Liver (tissue), 9 donors: ENCODE results near the gene SIRT2. TPM values are rescaled to one million over a fixed set of nuclear protein-coding genes. Genes with fewer than 3 reads are reported as not detected.

Experiments
- DNase-seq: peaks from one replicate; pipeline ENCODE4 v3.0.0-alpha.2; 2017; ENCODE audit warnings: low spot score
- H3K27ac ChIP-seq, 2 donors: one replicate each; pipeline ENCODE4 v1.7.0; 2013; ENCODE audit warnings: inconsistent platforms in 2 of 2, low read length in 2 of 2, control low read depth in 1 of 2, low read depth in 1 of 2, mild to moderate bottlenecking in 1 of 2
- H3K27me3 ChIP-seq, 4 donors: one replicate each; pipeline versions ENCODE4 v1.6.1 to v1.7.0; 2013; ENCODE audit warnings: low read length in 3 of 4, inconsistent platforms in 1 of 4, mild to moderate bottlenecking in 1 of 4, moderate library complexity in 1 of 4; ENCODE audit not compliant: control insufficient read depth in 4 of 4, insufficient read depth in 4 of 4
- H3K36me3 ChIP-seq, 4 donors: one replicate each; pipeline versions ENCODE4 v1.6.1 to v1.7.0; 2013; ENCODE audit warnings: low read length in 3 of 4, mild to moderate bottlenecking in 3 of 4, low read depth in 1 of 4, moderate library complexity in 1 of 4; ENCODE audit not compliant: control insufficient read depth in 4 of 4, insufficient read depth in 3 of 4
- H3K4me1 ChIP-seq, 4 donors: one replicate each; pipeline versions ENCODE4 v1.6.1 to v1.7.0; 2013; ENCODE audit warnings: low read length in 3 of 4, mild to moderate bottlenecking in 3 of 4, moderate library complexity in 1 of 4; ENCODE audit not compliant: control insufficient read depth in 4 of 4, insufficient read depth in 4 of 4
- H3K4me3 ChIP-seq, 3 donors: one replicate each; pipeline versions ENCODE4 v1.6.1 to v1.7.0; 2013; ENCODE audit warnings: low read length in 3 of 3, control low read depth in 1 of 3, low read depth in 1 of 3, mild to moderate bottlenecking in 1 of 3
- H3K9ac ChIP-seq, 2 donors: one replicate each; pipeline ENCODE4 v1.7.0; 2013; ENCODE audit warnings: low read length in 2 of 2, mild to moderate bottlenecking in 2 of 2, moderate library complexity in 2 of 2, control low read depth in 1 of 2, low read depth in 1 of 2
- H3K9me3 ChIP-seq, 4 donors: one replicate each; pipeline versions ENCODE4 v1.6.1 to v1.7.0; 2013; ENCODE audit warnings: low read length in 3 of 4; ENCODE audit not compliant: control insufficient read depth in 4 of 4
- ATF3 ChIP-seq: IDR thresholded peaks from 2 replicates; pipeline ENCODE4 v1.6.1; 2016; ENCODE audit warnings: antibody characterized with exemption
- CTCF ChIP-seq: fragments of 150-350 bp; IDR thresholded peaks from 2 replicates; pipeline ENCODE4 v1.5.1; 2017; ENCODE audit warnings: improper control_type of control experiment, low read depth, low read length; ENCODE audit not compliant: missing input control
- EGR1 ChIP-seq, 2 donors: IDR thresholded peaks; 2 replicates each; pipeline ENCODE4 v1.6.1; 2016 to 2018; ENCODE audit warnings: antibody characterized with exemption in 2 of 2, low read depth in 2 of 2
- FOXA1 ChIP-seq: IDR thresholded peaks from 2 replicates; pipeline ENCODE4 v1.6.1; 2016; ENCODE audit warnings: antibody characterized with exemption
- FOXA2 ChIP-seq: IDR thresholded peaks from 2 replicates; pipeline ENCODE4 v1.6.1; 2016; ENCODE audit warnings: antibody characterized with exemption
- GABPA ChIP-seq, 2 donors: IDR thresholded peaks in 1 of 2; conservative IDR thresholded peaks in 1 of 2; 2 replicates each; pipeline ENCODE4 v1.6.1; 2016; ENCODE audit warnings: antibody characterized with exemption in 2 of 2, mild to moderate bottlenecking in 1 of 2, moderate library complexity in 1 of 2
- HNF4A ChIP-seq, 2 donors: conservative IDR thresholded peaks; 2 replicates each; pipeline ENCODE4 v1.6.1; 2016; ENCODE audit warnings: antibody characterized with exemption in 2 of 2, mild to moderate bottlenecking in 2 of 2
- HNF4G ChIP-seq: IDR thresholded peaks from 2 replicates; pipeline ENCODE4 v1.6.1; 2016; ENCODE audit warnings: antibody characterized with exemption
- MAX ChIP-seq: IDR thresholded peaks from 2 replicates; pipeline ENCODE4 v1.6.1; 2016; ENCODE audit warnings: antibody characterized with exemption
- RAD21 ChIP-seq, 2 donors: IDR thresholded peaks; 2 replicates each; pipeline ENCODE4 v1.6.1; 2016; ENCODE audit warnings: antibody characterized with exemption in 2 of 2, mild to moderate bottlenecking in 2 of 2
- REST ChIP-seq: IDR thresholded peaks from 2 replicates; pipeline ENCODE4 v1.6.1; 2016; ENCODE audit warnings: antibody characterized with exemption, mild to moderate bottlenecking
- RXRA ChIP-seq, 2 donors: IDR thresholded peaks; 2 replicates each; pipeline ENCODE4 v1.6.1; 2017 to 2018; ENCODE audit warnings: antibody characterized with exemption in 2 of 2, mild to moderate bottlenecking in 1 of 2
- SP1 ChIP-seq: IDR thresholded peaks from 2 replicates; pipeline ENCODE4 v1.6.1; 2018; ENCODE audit warnings: antibody characterized with exemption, mild to moderate bottlenecking
- TAF1 ChIP-seq: conservative IDR thresholded peaks from 2 replicates; pipeline ENCODE4 v1.6.1; 2016; ENCODE audit warnings: antibody characterized with exemption, mild to moderate bottlenecking
- YY1 ChIP-seq: IDR thresholded peaks from 2 replicates; pipeline ENCODE4 v1.6.1; 2016; ENCODE audit warnings: antibody characterized with exemption, mild to moderate bottlenecking
- ZBTB33 ChIP-seq: IDR thresholded peaks from 2 replicates; pipeline ENCODE4 v1.6.1; 2016; ENCODE audit warnings: antibody characterized with exemption
- WGBS: extraction: QIAGEN DNeasy Blood & Tissue Kit; methylation state at CpG from one replicate; pipeline ENCODE4 v1.1.7; 2013; 5-methylcytosine and 5-hydroxymethylcytosine counted together
- polyA plus RNA-seq, 2 donors: library from polyadenylated mRNA; stranded (reverse) in 1 of 2; unstranded in 1 of 2; fragments of 200-250 nt in 1 of 2; fragments of >200 nt in 1 of 2; fragmentation: Nextera tagmentation in 1 of 2; extraction: Ambion mirVana in 1 of 2; gene quantifications; one replicate each; pipeline versions ENCODE4 v1.2.1 to v1.2.3, GENCODE V29; 2013 to 2015
- total RNA-seq, 2 donors: library from RNA; depleted of rRNA; stranded (reverse); fragments of >200 nt; gene quantifications; one replicate each; pipeline ENCODE4 v1.2.3, GENCODE V29; 2014
- donor health status: healthy.
- donor health status: healthy.
- donor health status: healthy.
- donor health status: healthy.
- donor health status: healthy.

SIRT2 gene
- total and polyA plus RNA-seq, 4 donors, result 21.8 to 42.2 (median 26.9) TPM

GRCh38 chr19:38836983-38837626, 62.3 kb downstream of the SIRT2 start:
- Histone ChIP-seq H3K36me3 (peaks cover 15 to 51% (median 49%) of the 10 kb centered on the region in 4 donors), H3K9me3 (no peaks in the 10 kb centered on the region), H3K4me3 (no peak overlapping the region), H3K27me3 (no peaks in the 10 kb centered on the region), H3K9ac (no peak overlapping the region), H3K27ac (peak overlapping the region; percentile 29 to 36), H3K4me1 (peaks cover 13 to 68% (median 59%) of the 10 kb centered on the region in 4 donors)
- no peak for DNase-seq
- TF ChIP-seq MAX, result no peak
- TF ChIP-seq YY1, result no peak
- no peak for TF ChIP-seq HNF4G
- TF ChIP-seq HNF4A (conservative IDR thresholded peaks at IDR 0.05), result no peak
- no peak for TF ChIP-seq GABPA (IDR thresholded peaks at IDR 0.05 in 1 of 2, conservative IDR thresholded peaks at IDR 0.05 in 1 of 2)
- TF ChIP-seq CTCF, result no peak
- no peak for TF ChIP-seq ZBTB33
- no peak for TF ChIP-seq REST
- no peak for TF ChIP-seq ATF3
- TF ChIP-seq EGR1 (IDR thresholded peaks at IDR 0.05; ENCODE audit: low read depth in 2 of 2), result no peak
- no peak for TF ChIP-seq TAF1
- no peak for TF ChIP-seq SP1
- TF ChIP-seq RXRA (IDR thresholded peaks at IDR 0.05), result no peak
- no peak for TF ChIP-seq RAD21 (IDR thresholded peaks at IDR 0.05)
- no peak for TF ChIP-seq FOXA1
- TF ChIP-seq FOXA2, result no peak
- WGBS, result 66% methylated on average over 6 of the region's 6 CpGs
